Mucosa of descending colon (tissue), 3 donors: ENCODE data around the gene TUBB2B. TPM values are rescaled to one million over a fixed set of nuclear protein-coding genes. Genes with fewer than 3 reads are reported as not detected.

Experiments used
- ATAC-seq: fragments of 200-7000 bp; cut with Tn5 transposase; one replicate; pipeline ENCODE4 v1.9.1; 2020; ENCODE audit warnings: mild to moderate bottlenecking, moderate library complexity
- DNase-seq, 3 donors: peaks; one replicate each; pipeline ENCODE4 v3.0.0-alpha.2; 2020
- H3K36me3 ChIP-seq: fragments of 200-600 bp; one replicate; pipeline ENCODE4 v1.8.0; 2021; ENCODE audit warnings: low read depth, mild to moderate bottlenecking
- H3K4me1 ChIP-seq: fragments of 200-600 bp; one replicate; pipeline ENCODE4 v1.8.0; 2021; ENCODE audit warnings: low read depth, mild to moderate bottlenecking
- H3K4me3 ChIP-seq: fragments of 200-600 bp; one replicate; pipeline ENCODE4 v1.8.0; 2021; ENCODE audit warnings: mild to moderate bottlenecking
- H3K9me3 ChIP-seq: fragments of 200-600 bp; one replicate; pipeline ENCODE4 v1.8.0; 2021; ENCODE audit warnings: mild to moderate bottlenecking
- CTCF ChIP-seq: fragments of 200-600 bp; IDR thresholded peaks from one replicate; pipeline ENCODE4 v1.8.0; 2022; ENCODE audit warnings: antibody characterized with exemption, mild to moderate bottlenecking
- intact Hi-C, 2 donors: fragments of 100-400 bp; cut with DNase I in 1 of 2; cut with micrococcal nuclease in 1 of 2; formaldehyde crosslinking; loops; one replicate each; pipeline versions ENCODE4 v1.11.0 to v1.11.1; 2022; cut with DNase I, micrococcal nuclease
- long read RNA-seq, 2 donors: library from polyadenylated mRNA; unstranded; transcript quantifications; one replicate each; pipeline ENCODE4 v2.0.0, GENCODE V29; 2019 to 2021
- total RNA-seq, 3 donors: library from RNA; stranded (reverse); fragmentation: NEBNext Ultra II Directional in 2 of 3; extraction: Animal tissue kit (Norgen Biotek cat#: 25700) in 2 of 3; gene quantifications; one replicate each; pipeline versions ENCODE4 v1.2.1 to v1.2.4, GENCODE V29; 2021 to 2023
- donor health status: DM: no; HTN: no; CAD: no; lungs with moderate emphysema.
- donor health status: DM: no; HTN: no; CAD: no.
- donor health status: DM: no; HTN: yes; CAD: no.

The TUBB2B gene
- 10 to 100 TPM in 1 of 3 donors, 1 to 10 TPM in 1, under 1 TPM in 1; 0.87 to 18.5 (median 3.6) TPM for total RNA-seq
- long read RNA-seq, donor 1, transcript TUBB2B-201 (4 exons, 2,020 nt): major isoform, 42 of 55 reads
- long read RNA-seq, donor 1, partial matches to known transcripts: 11 of 55 reads
- long read RNA-seq, donor 1, other reads (novel, unspliced or antisense): 0 of 55 reads
- long read RNA-seq, donor 2, partial matches to known transcripts: 0 of 4 reads
- long read RNA-seq, donor 2, other reads (novel, unspliced or antisense): 0 of 4 reads

GRCh38 chr6:3227363-3228045, at the start of gene TUBB2B:
TUBB2B (minus strand) TSS chr6:3227653; CDS start chr6:3227543, 110 bp downstream.
- Histone ChIP-seq H3K9me3 (no peaks in the 10 kb centered on the region), H3K4me3 (no peak within 1 kb of the TSS), H3K36me3 (no peaks in the 10 kb centered on the region), H3K4me1 (peaks cover 44% of the 10 kb centered on the region)
- intact Hi-C loops: no loop called here
- no peak for TF ChIP-seq CTCF
- no peak for DNase-seq
- ATAC-seq: peak; percentile 20

- Histone ChIP-seq H3K4me3 (no peak overlapping the region), H3K36me3 (peaks cover 4% of the 10 kb centered on the region), H3K4me1 (no peaks in the 10 kb centered on the region), H3K9me3 (no peaks in the 10 kb centered on the region)
- no peak for ATAC-seq
- TF ChIP-seq CTCF: no peak
- intact Hi-C loops: loop anchor here (5.0 kb wide), 1 partner anchor 455 kb away; no protein-coding TSS in a partner anchor
- no peak for DNase-seq
Measured at GRCh38 chr6:3277251-3277650, 49.8 kb upstream of the TUBB2B start.

GRCh38 chr6:3276174-3277167, 49.0 kb upstream of the TUBB2B start:
- no peak for TF ChIP-seq CTCF
- H3K4me3 ChIP-seq: no peak overlapping the region
- no peaks in the 10 kb centered on the region for H3K9me3 ChIP-seq
- intact Hi-C loops: loop anchor here (5.0 kb wide), 1 partner anchor 456 kb away; no protein-coding TSS in a partner anchor
- ATAC-seq (no peak), DNase-seq (no peak)
- H3K4me1 ChIP-seq: no peaks in the 10 kb centered on the region
- peaks cover 4% of the 10 kb centered on the region for H3K36me3 ChIP-seq

GRCh38 chr6:3273707-3274521, 46.5 kb upstream of the TUBB2B start:
- no peak for DNase-seq
- no peak for TF ChIP-seq CTCF
- intact Hi-C loops: no loop called here
- Histone ChIP-seq H3K4me1 (peaks cover 4% of the 10 kb centered on the region), H3K9me3 (no peaks in the 10 kb centered on the region), H3K36me3 (no peaks in the 10 kb centered on the region), H3K4me3 (no peak overlapping the region)
- no peak for ATAC-seq
